Hematopoietic multipotent progenitor cell treated with erythropoietin and hydrocortisone succinate and interleukin-3 and kit ligand, for 6 days (in vitro differentiated cells): ENCODE measurements around the gene ACE2.
A peak's percentile ranks its signal among the peaks of the same experiment; 100 is the strongest.

Source experiments
- DNase-seq: peaks from one replicate; pipeline ENCODE4 v3.0.0-alpha.2; 2015

Gene ACE2

GRCh38 chrX:15570145-15570544 lies 30.6 kb downstream of the ACE2 start:
- no peak for DNase-seq

GRCh38 chrX:15567886-15568616 lies 32.7 kb downstream of the ACE2 start:
- peak; percentile 59 for DNase-seq

GRCh38 chrX:15567267-15567666 lies 33.5 kb downstream of the ACE2 start:
- DNase-seq, result no peak

- DNase-seq, result peak; percentile 59
Observed at GRCh38 chrX:15566244-15566643, 34.5 kb downstream of the ACE2 start.

- peak; percentile 83 for DNase-seq
Observed at GRCh38 chrX:15564981-15565579, 35.7 kb downstream of the ACE2 start.

GRCh38 chrX:15563056-15563455 lies 37.7 kb downstream of the ACE2 start:
- no peak for DNase-seq

- no peak for DNase-seq
Observed at GRCh38 chrX:15560924-15561323, 39.8 kb downstream of the ACE2 start.

- DNase-seq, result no peak
Observed at GRCh38 chrX:15559227-15559626, 41.5 kb downstream of the ACE2 start.

GRCh38 chrX:15549189-15550012 lies 51.4 kb downstream of the ACE2 start:
- DNase-seq, result peak; percentile 37

- no peak for DNase-seq
Observed at GRCh38 chrX:15547356-15547755, 53.4 kb downstream of the ACE2 start.

GRCh38 chrX:15546745-15547144 lies 54.0 kb downstream of the ACE2 start:
- peak; percentile 32 for DNase-seq

GRCh38 chrX:15530318-15530717 lies 70.4 kb downstream of the ACE2 start:
- no peak for DNase-seq

GRCh38 chrX:15529165-15529564 lies 71.6 kb downstream of the ACE2 start:
- DNase-seq, result no peak

- peak; percentile 37 for DNase-seq
Observed at GRCh38 chrX:15525664-15526416, 74.9 kb downstream of the ACE2 start.

- no peak for DNase-seq
Observed at GRCh38 chrX:15524417-15524816, 76.3 kb downstream of the ACE2 start.

- no peak for DNase-seq
Observed at GRCh38 chrX:15523088-15523487, 77.7 kb downstream of the ACE2 start.

GRCh38 chrX:15522464-15522863 lies 78.3 kb downstream of the ACE2 start:
- no peak for DNase-seq

GRCh38 chrX:15515931-15516330 lies 84.8 kb downstream of the ACE2 start:
- DNase-seq, result peak; percentile 90

- no peak for DNase-seq
Observed at GRCh38 chrX:15514279-15514678, 86.5 kb downstream of the ACE2 start.

- peak; percentile 35 for DNase-seq
Observed at GRCh38 chrX:15512401-15512965, 88.3 kb downstream of the ACE2 start.

- DNase-seq, result no peak
Observed at GRCh38 chrX:15511563-15511962, 89.2 kb downstream of the ACE2 start.
